Measurements from ENCODE around the gene AQP7. TPM values are rescaled to one million over a fixed set of nuclear protein-coding genes. Genes with fewer than 3 reads are reported as not detected.

The AQP7 gene
- total RNA-seq, 4 donors from 2014 or later, result 14.1 to 51.6 (median 31.0) TPM

DNA sequence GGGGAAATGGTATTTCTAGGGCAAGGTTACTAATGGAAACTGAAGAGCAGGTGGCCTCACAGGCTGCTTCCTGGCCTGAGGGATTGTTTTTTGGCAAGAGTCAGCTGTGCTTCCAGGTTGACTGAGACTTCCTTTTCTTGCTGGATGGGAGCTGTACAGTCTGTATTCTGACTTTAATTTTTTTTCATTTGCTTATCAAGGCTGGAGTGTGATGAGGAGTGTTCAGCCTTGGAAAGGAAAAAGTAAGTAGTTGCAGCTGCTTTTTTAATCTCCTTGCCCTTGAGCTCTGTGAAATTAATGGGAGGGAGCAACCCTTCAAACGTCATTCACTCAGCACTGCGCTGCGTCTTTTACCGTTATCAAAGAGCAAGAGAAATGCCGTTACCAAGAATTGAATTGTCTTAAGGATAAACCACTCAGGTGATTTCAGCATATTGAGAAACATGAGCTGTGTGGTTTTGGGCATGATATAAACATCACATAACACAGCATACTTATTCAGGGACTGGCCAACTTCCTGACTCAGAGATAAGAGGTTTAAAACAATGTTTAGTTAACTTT, 47.6 kb downstream of the AQP7 start:
- no peak for DNase-seq (ENCODE audit: low spot score in 2 of 2)
- Histone ChIP-seq H3K9me3 (no peaks in the 10 kb centered on the region), H3K27ac (no peak overlapping the region), H3K36me3 (peaks cover 0 to 67% (median 0%) of the 10 kb centered on the region in 3 donors), H3K4me1 (peaks cover 0 to 3% (median 0%) of the 10 kb centered on the region in 4 donors), H3K4me3 (no peak overlapping the region), H3K27me3 (no peaks in the 10 kb centered on the region)
- WGBS, 2 donors, result 79 to 82% methylated on average over 5 of the region's 5 CpGs
- TF ChIP-seq EP300 (IDR thresholded peaks at IDR 0.05), result no peak
- TF ChIP-seq, protein P1, sequence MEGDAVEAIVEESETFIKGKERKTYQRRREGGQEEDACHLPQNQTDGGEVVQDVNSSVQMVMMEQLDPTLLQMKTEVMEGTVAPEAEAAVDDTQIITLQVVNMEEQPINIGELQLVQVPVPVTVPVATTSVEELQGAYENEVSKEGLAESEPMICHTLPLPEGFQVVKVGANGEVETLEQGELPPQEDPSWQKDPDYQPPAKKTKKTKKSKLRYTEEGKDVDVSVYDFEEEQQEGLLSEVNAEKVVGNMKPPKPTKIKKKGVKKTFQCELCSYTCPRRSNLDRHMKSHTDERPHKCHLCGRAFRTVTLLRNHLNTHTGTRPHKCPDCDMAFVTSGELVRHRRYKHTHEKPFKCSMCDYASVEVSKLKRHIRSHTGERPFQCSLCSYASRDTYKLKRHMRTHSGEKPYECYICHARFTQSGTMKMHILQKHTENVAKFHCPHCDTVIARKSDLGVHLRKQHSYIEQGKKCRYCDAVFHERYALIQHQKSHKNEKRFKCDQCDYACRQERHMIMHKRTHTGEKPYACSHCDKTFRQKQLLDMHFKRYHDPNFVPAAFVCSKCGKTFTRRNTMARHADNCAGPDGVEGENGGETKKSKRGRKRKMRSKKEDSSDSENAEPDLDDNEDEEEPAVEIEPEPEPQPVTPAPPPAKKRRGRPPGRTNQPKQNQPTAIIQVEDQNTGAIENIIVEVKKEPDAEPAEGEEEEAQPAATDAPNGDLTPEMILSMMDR (IDR thresholded peaks at IDR 0.05), result no peak
- no peak for TF ChIP-seq POLR2A (IDR thresholded peaks at IDR 0.05)

DNA sequence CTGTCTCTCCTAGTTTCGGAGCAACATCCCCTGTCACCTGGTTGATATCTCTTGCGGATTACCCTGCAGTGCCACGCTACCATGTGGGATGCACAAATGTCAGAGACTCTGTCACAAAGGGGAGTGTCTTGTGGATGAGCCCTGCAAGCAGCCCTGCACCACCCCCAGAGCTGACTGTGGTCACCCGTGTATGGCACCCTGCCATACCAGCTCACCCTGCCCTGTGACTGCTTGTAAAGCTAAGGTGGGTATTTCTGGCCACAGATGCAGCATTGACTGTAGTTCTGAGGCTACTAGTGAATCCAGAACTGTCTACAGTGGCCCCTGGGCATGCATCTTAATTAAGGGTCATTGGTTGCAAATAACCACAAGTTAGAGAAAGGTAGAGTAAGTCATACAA, 50.8 kb downstream of the AQP7 start:
- Histone ChIP-seq H3K4me3 (no peak overlapping the region), H3K36me3 (peaks cover 0 to 87% (median 7%) of the 10 kb centered on the region in 3 donors), H3K27ac (no peak overlapping the region), H3K9me3 (no peaks in the 10 kb centered on the region), H3K27me3 (no peaks in the 10 kb centered on the region), H3K4me1 (peaks cover 0 to 5% (median 0%) of the 10 kb centered on the region in 4 donors)
- 92 to 94% methylated on average over 4 of the region's 4 CpGs for WGBS, 2 donors
- TF ChIP-seq POLR2A (IDR thresholded peaks at IDR 0.05) (no peak), EP300 (IDR thresholded peaks at IDR 0.05) (no peak)
- TF ChIP-seq, protein P1 (IDR thresholded peaks at IDR 0.05), result no peak
- DNase-seq (ENCODE audit: low spot score in 2 of 2), result no peak

DNA sequence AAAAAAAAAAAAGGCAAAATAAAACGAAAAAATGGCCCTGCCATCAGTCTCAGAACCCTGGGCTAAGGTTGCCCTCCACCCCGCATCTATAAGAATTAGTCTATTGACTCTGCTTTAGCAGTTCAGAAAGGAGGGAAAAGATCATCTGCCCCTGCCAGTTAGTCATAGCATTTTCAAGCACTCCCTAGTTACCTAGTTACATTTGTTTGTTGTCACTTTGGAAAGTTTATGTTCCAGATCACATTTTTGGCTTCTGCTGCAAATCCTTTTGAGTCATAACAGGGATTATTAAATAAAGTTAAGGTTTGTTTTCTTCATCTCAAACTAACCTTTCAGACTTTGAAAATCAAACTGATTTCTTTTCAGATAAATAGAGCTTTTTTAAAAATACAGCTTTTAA, 52.1 kb downstream of the AQP7 start:
- Histone ChIP-seq H3K27me3 (no peaks in the 10 kb centered on the region), H3K4me1 (peaks cover 0 to 5% (median 0%) of the 10 kb centered on the region in 4 donors), H3K4me3 (no peak overlapping the region), H3K27ac (peak overlapping the region in 2 of 4 donors; percentile 35 to 62), H3K36me3 (peaks cover 0 to 87% (median 7%) of the 10 kb centered on the region in 3 donors), H3K9me3 (no peaks in the 10 kb centered on the region)
- DNase-seq (ENCODE audit: low spot score in 2 of 2), result no peak
- WGBS, 2 donors, result 56 to 80% methylated on average over 2 of the region's 2 CpGs
- TF ChIP-seq EP300 (IDR thresholded peaks at IDR 0.05), result no peak
- TF ChIP-seq, protein P1 (IDR thresholded peaks at IDR 0.05), result no peak
- TF ChIP-seq POLR2A (IDR thresholded peaks at IDR 0.05), result no peak

DNA sequence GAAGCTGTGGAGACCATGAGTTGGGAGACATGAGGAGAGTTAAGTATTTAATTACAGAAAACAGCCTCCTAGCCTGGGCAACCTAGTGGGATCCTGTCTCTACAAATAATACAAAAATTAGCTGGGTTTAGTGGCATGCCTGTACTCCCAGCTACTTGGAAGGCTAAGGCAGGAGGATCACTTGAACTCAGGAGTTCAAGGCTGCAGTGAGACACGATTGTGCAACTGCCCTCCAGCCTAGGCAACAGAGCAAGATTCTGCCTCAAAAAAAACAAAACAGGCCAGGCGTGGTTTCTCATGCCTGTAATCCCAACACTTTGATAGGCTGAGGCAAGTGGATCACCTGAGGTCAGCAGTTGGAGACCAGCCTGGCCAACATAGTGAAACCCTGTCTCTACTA, 52.6 kb downstream of the AQP7 start:
- WGBS, 2 donors, result 79 to 95% methylated on average over 2 of the region's 2 CpGs
- H3K36me3 ChIP-seq, result peaks cover 0 to 87% (median 9%) of the 10 kb centered on the region in 3 donors

DNA sequence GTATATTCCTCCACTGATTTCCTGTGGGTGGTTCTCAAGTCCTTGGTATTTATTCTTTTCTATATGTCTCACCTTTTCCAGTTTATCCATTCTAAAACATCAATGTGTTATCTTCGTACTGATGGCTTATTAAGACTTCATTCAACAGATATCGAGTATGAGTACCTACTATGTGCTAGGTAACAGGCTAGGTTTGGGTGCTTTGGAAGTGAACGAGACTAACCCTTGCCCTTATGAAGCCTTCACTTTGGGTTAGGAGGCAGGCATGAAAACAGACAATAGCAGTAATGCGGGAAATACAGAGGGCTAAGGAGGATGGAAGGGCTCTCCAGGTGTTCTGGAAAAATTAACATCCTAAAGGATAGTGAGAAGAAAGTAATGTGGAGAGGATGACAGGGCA, 53.4 kb downstream of the AQP7 start:
- Histone ChIP-seq H3K27me3 (no peaks in the 10 kb centered on the region), H3K36me3 (peaks cover 5 to 87% (median 17%) of the 10 kb centered on the region in 3 donors), H3K4me1 (peaks cover 0 to 5% (median 0%) of the 10 kb centered on the region in 4 donors), H3K27ac (no peak overlapping the region), H3K4me3 (no peak overlapping the region), H3K9me3 (no peaks in the 10 kb centered on the region)
- TF ChIP-seq EP300 (IDR thresholded peaks at IDR 0.05), result no peak
- TF ChIP-seq, protein P1 (IDR thresholded peaks at IDR 0.05), result no peak
- no peak for TF ChIP-seq POLR2A (IDR thresholded peaks at IDR 0.05)
- DNase-seq (ENCODE audit: low spot score in 2 of 2), result no peak
- 95% methylated on average over 4 of the region's 4 CpGs for WGBS, 2 donors

More for the DNA sequence above, 52.6 kb downstream of the AQP7 start:
- H3K27me3 ChIP-seq, result no peaks in the 10 kb centered on the region
- H3K4me3 ChIP-seq, result no peak overlapping the region
- no peaks in the 10 kb centered on the region for H3K9me3 ChIP-seq
- no peak for DNase-seq (ENCODE audit: low spot score in 2 of 2)
- H3K27ac ChIP-seq, result peak overlapping the region in 1 of 4 donors; percentile 35
- peaks cover 0 to 5% (median 0%) of the 10 kb centered on the region in 4 donors for H3K4me1 ChIP-seq
- TF ChIP-seq EP300 (IDR thresholded peaks at IDR 0.05), result no peak
- TF ChIP-seq POLR2A (IDR thresholded peaks at IDR 0.05), result no peak
- TF ChIP-seq, protein P1 (IDR thresholded peaks at IDR 0.05), result no peak
